ENCODE measurements around the gene UBXN4.

- TF ChIP-seq EZH2 (IDR thresholded peaks at IDR 0.05; ENCODE audit: insufficient read depth, poor library complexity, severe bottlenecking) (no peak), EZH2phosphoT487 (IDR thresholded peaks at IDR 0.05; ENCODE audit: insufficient read depth, low read depth) (no peak)
These were observed 8.6 kb upstream of the UBXN4 start for GRCh38 chr2:135733045-135733444.

All from GM23248 (cell line).